H1 (cell line): ENCODE data around the gene APP. TPM values are rescaled to one million over a fixed set of nuclear protein-coding genes. Genes with fewer than 3 reads are reported as not detected.

Experiments used
- CTCF ChIA-PET: fragments of 300-600 bp; sonication (Branson Sonifier 250); formaldehyde crosslinking; loops from one replicate; lab custom pipeline; 2021; ENCODE audit not compliant: partially characterized antibody; lab: Charles Lee
- POLR2A ChIA-PET: fragments of 300-600 bp; sonication (Branson Sonifier 250); formaldehyde crosslinking; loops from one replicate; lab custom pipeline; 2021; ENCODE audit warnings: inconsistent platforms; ENCODE audit not compliant: partially characterized antibody; lab: Charles Lee
- DNase-seq, 2 experiments: peaks; one replicate each; pipeline versions ENCODE4 v3.0.0 to v3.0.0-alpha.2; 2010 to 2022; ENCODE audit warnings: low spot score in 2 of 2, low read depth in 1 of 2, mixed read lengths in 1 of 2
- FAIRE-seq: peaks from 2 replicates; lab custom pipeline; 2011; peaks lifted over from hg19 to GRCh38; lab: Jason Lieb, UNC
- H2AFZ ChIP-seq: 2 replicates; pipeline ENCODE4 v1.8.1; 2012; ENCODE audit warnings: low read length, inconsistent platforms
- H2AK5ac ChIP-seq: 2 replicates; pipeline ENCODE4 v1.6.1; 2013; ENCODE audit warnings: low read depth, low read length
- H2BK120ac ChIP-seq: replicated peaks from 2 replicates; pipeline ENCODE3; 2013; ENCODE audit warnings: low read depth, low read length, inconsistent platforms
- H2BK12ac ChIP-seq: 2 replicates; pipeline ENCODE4 v1.6.1; 2013; ENCODE audit warnings: low read depth, low read length
- H2BK15ac ChIP-seq: 2 replicates; pipeline ENCODE4 v1.6.1; 2013; ENCODE audit warnings: low read length
- H2BK20ac ChIP-seq: 2 replicates; pipeline ENCODE4 v1.6.1; 2013; ENCODE audit warnings: low read length
- H2BK5ac ChIP-seq: 2 replicates; pipeline ENCODE4 v1.6.1; 2013; ENCODE audit warnings: low read depth, low read length
- H3K14ac ChIP-seq: 2 replicates; pipeline ENCODE4 v1.6.1; 2013; ENCODE audit warnings: inconsistent platforms; ENCODE audit not compliant: insufficient read length
- H3K18ac ChIP-seq: 2 replicates; pipeline ENCODE4 v1.6.1; 2013; ENCODE audit warnings: low read length; ENCODE audit errors: extremely low read depth
- H3K23ac ChIP-seq: 2 replicates; pipeline ENCODE4 v1.6.1; 2013; ENCODE audit warnings: inconsistent platforms; ENCODE audit not compliant: insufficient read length
- H3K23me2 ChIP-seq: 2 replicates; pipeline ENCODE4 v1.6.1; 2013; ENCODE audit warnings: low read depth, low read length
- H3K27ac ChIP-seq: 2 replicates; pipeline ENCODE4 v1.6.1; 2011; ENCODE audit warnings: low read depth, low read length, inconsistent platforms
- H3K27me3 ChIP-seq, 4 experiments: replicated peaks in 1 of 4; 1 replicate in 1 of 4; 2 replicates in 3 of 4; pipeline versions ENCODE4 v1.6.1 to v1.8.1; 2011 to 2013; ENCODE audit warnings: low read length in 3 of 4, mild to moderate bottlenecking in 3 of 4, inconsistent platforms in 2 of 4, mixed read lengths in 2 of 4, moderate library complexity in 1 of 4; ENCODE audit not compliant: control insufficient read depth in 3 of 4, insufficient read depth in 3 of 4; ENCODE audit errors: extremely low read depth in 1 of 4
- H3K36me3 ChIP-seq, 4 experiments: 2 replicates each; pipeline versions ENCODE4 v1.6.1 to v1.8.1; 2011 to 2013; ENCODE audit warnings: mild to moderate bottlenecking in 4 of 4, low read length in 3 of 4, moderate library complexity in 2 of 4, control low read depth in 1 of 4, inconsistent platforms in 1 of 4; ENCODE audit not compliant: insufficient read depth in 4 of 4, control insufficient read depth in 2 of 4
- H3K4ac ChIP-seq: replicated peaks from 2 replicates; pipeline ENCODE3; 2013; ENCODE audit warnings: low read length, low read depth, mixed read lengths, inconsistent platforms; ENCODE audit not compliant: insufficient read length
- H3K4me1 ChIP-seq, 4 experiments: replicated peaks in 1 of 4; 1 replicate in 1 of 4; 2 replicates in 3 of 4; pipeline versions ENCODE4 v1.6.1 to v1.8.1; 2011 to 2013; ENCODE audit warnings: low read length in 3 of 4, inconsistent platforms in 2 of 4, mixed read lengths in 1 of 4; ENCODE audit not compliant: insufficient read depth in 4 of 4, control insufficient read depth in 3 of 4
- H3K4me2 ChIP-seq, 2 experiments: 2 replicates each; pipeline versions ENCODE4 v1.6.1 to v1.8.1; 2011 to 2013; ENCODE audit warnings: low read depth in 2 of 2, low read length in 2 of 2, control low read depth in 1 of 2, inconsistent platforms in 1 of 2, mild to moderate bottlenecking in 1 of 2; ENCODE audit not compliant: insufficient read depth in 1 of 2
- H3K4me3 ChIP-seq, 4 experiments: fragments of 200-600, 300-600 bp in 1 of 4; sonication (generic), shearing (Covaris generic), sonication (Bioruptor Twin) in 1 of 4; 2 replicates each; pipeline versions ENCODE4 v1.5.1 to v1.8.1; 2011 to 2016; ENCODE audit warnings: low read length in 4 of 4, low read depth in 3 of 4, control low read depth in 2 of 4, inconsistent platforms in 2 of 4, mild to moderate bottlenecking in 2 of 4, mixed read lengths in 1 of 4, moderate library complexity in 1 of 4; ENCODE audit not compliant: insufficient read depth in 2 of 4; ENCODE audit errors: extremely low read depth in 1 of 4
- H3K56ac ChIP-seq: replicated peaks from 2 replicates; pipeline ENCODE3; 2013; ENCODE audit warnings: low read depth, mild to moderate bottlenecking, mixed read lengths, low read length, inconsistent platforms; ENCODE audit not compliant: insufficient read length
- H3K79me1 ChIP-seq: 2 replicates; pipeline ENCODE4 v1.6.1; 2013; ENCODE audit warnings: low read depth, low read length, control low read depth
- H3K79me2 ChIP-seq, 2 experiments: 2 replicates each; pipeline versions ENCODE4 v1.6.1 to v1.8.1; 2012 to 2013; ENCODE audit warnings: low read length in 2 of 2, mild to moderate bottlenecking in 2 of 2, inconsistent platforms in 1 of 2; ENCODE audit not compliant: insufficient read depth in 2 of 2, control insufficient read depth in 1 of 2
- H3K9ac ChIP-seq, 4 experiments: replicated peaks in 1 of 4; 1 replicate in 1 of 4; 2 replicates in 3 of 4; pipeline versions ENCODE4 v1.6.1 to v1.8.1; 2011 to 2013; ENCODE audit warnings: low read depth in 3 of 4, low read length in 3 of 4, control low read depth in 2 of 4, mild to moderate bottlenecking in 2 of 4, moderate library complexity in 2 of 4, inconsistent platforms in 1 of 4; ENCODE audit errors: extremely low read depth in 1 of 4
- H3K9me3 ChIP-seq, 2 experiments: 2 replicates each; pipeline versions ENCODE4 v1.6.1 to v1.8.1; 2012 to 2013; ENCODE audit warnings: mild to moderate bottlenecking in 2 of 2, moderate library complexity in 2 of 2, control low read depth in 1 of 2, inconsistent platforms in 1 of 2, low read depth in 1 of 2, low read length in 1 of 2, mixed read lengths in 1 of 2; ENCODE audit not compliant: insufficient read depth in 2 of 2
- H4K20me1 ChIP-seq, 2 experiments: replicated peaks in 1 of 2; 2 replicates each; pipeline versions ENCODE3 to v1.8.1; 2011 to 2013; ENCODE audit warnings: inconsistent platforms in 2 of 2, low read length in 2 of 2, mild to moderate bottlenecking in 1 of 2; ENCODE audit not compliant: insufficient read depth in 2 of 2, control insufficient read depth in 1 of 2
- H4K5ac ChIP-seq: 2 replicates; pipeline ENCODE4 v1.6.1; 2013; ENCODE audit warnings: low read length, low read depth, mixed read lengths, inconsistent platforms; ENCODE audit not compliant: insufficient read length
- H4K8ac ChIP-seq: 2 replicates; pipeline ENCODE4 v1.8.0; 2013; ENCODE audit warnings: mild to moderate bottlenecking, moderate library complexity, low read length, inconsistent platforms; ENCODE audit not compliant: insufficient read depth; ENCODE audit errors: extremely low read depth
- H4K91ac ChIP-seq: replicated peaks from 2 replicates; pipeline ENCODE3; 2013; ENCODE audit warnings: low read length, mixed read lengths, inconsistent platforms; ENCODE audit not compliant: insufficient read length
- GABPA ChIP-seq: IDR thresholded peaks from 2 replicates; pipeline ENCODE4 v1.6.1; 2011; ENCODE audit warnings: mild to moderate bottlenecking, low read length, moderate library complexity, borderline replicate concordance; ENCODE audit not compliant: insufficient read depth
- TBP ChIP-seq: IDR thresholded peaks from 2 replicates; pipeline ENCODE4 v1.6.1; 2011; ENCODE audit warnings: low read depth, low read length, improper control_type of control experiment
- WGBS, 2 experiments: shearing (Covaris generic) in 1 of 2; methylation state at CpG; one replicate each; pipeline versions ENCODE4 v1.1.6 to v1.1.7; 2013 to 2015; ENCODE audit warnings: low lambda C conversion rate in 2 of 2, mixed read lengths in 2 of 2, inconsistent platforms in 1 of 2, low coverage in 1 of 2, missing lambda C conversion rate in 1 of 2; ENCODE audit not compliant: insufficient replicate concordance in 2 of 2, insufficient coverage in 1 of 2, insufficient read length in 1 of 2; ENCODE audit errors: extremely low coverage in 1 of 2, missing lambda C conversion rate in 1 of 2; 5-methylcytosine and 5-hydroxymethylcytosine counted together
- polyA plus RNA-seq, 7 experiments: library from polyadenylated mRNA; depleted of rRNA in 3 of 7; stranded (reverse) in 5 of 7; unstranded in 2 of 7; fragments of >200 nt in 5 of 7; fragments of 200-250 nt in 2 of 7; gene quantifications; 1 replicate in 5 of 7; 2 replicates in 1 of 7; 4 replicates in 1 of 7; pipeline versions ENCODE4 v1.2.1 to v1.2.3, GENCODE V29; 2011 to 2013; ENCODE audit warnings: missing spikeins in 2 of 7, mixed read lengths in 2 of 7
- total RNA-seq: library from RNA; stranded (reverse); fragmentation: NEBNext Ultra II Directional; extraction: Animal tissue kit (Norgen Biotek cat#: 25700); gene quantifications from 2 replicates; pipeline ENCODE4 v1.2.1, GENCODE V29; 2021

Gene APP
- total and polyA plus RNA-seq, 2 of the 8 experiments (the other 6 are each of a cell fraction or from before 2014, with no cell fraction given), result 375 to 551 TPM

GRCh38 chr21:25987531-25987930 lies 183.0 kb downstream of the APP start:
- DNase-seq (no peak), FAIRE-seq (no peak)
- Histone ChIP-seq H3K9me3 (no peaks in the 10 kb centered on the region), H3K4me1 (peaks cover 0 to 13% (median 11%) of the 10 kb centered on the region in 4 experiments; a peak in 6 of 7 replicates), H4K91ac (no peak overlapping the region), H4K5ac (no peak overlapping the region), H3K14ac (no peak overlapping the region), H2BK15ac (no peak overlapping the region), H3K79me2 (peaks cover 0 to 9% of the 10 kb centered on the region in 2 experiments; a peak in 1 of 4 replicates), H3K27me3 (no peaks in the 10 kb centered on the region), H3K36me3 (peaks cover 0 to 9% (median 2%) of the 10 kb centered on the region in 4 experiments; a peak in 3 of 8 replicates), H2BK5ac (no peak overlapping the region), H3K9ac (no peak overlapping the region), H2BK12ac (no peak overlapping the region), H2AK5ac (no peak overlapping the region), H3K4ac (no peak overlapping the region), H4K8ac (no peak overlapping the region), H4K20me1 (no peaks in the 10 kb centered on the region), H3K79me1 (no peaks in the 10 kb centered on the region), H3K27ac (no peak overlapping the region), H2AFZ (no peak overlapping the region), H3K18ac (no peak overlapping the region), H3K23ac (no peak overlapping the region), H3K4me2 (no peak overlapping the region), H2BK120ac (no peak overlapping the region), H2BK20ac (no peak overlapping the region), H3K4me3 (no peak overlapping the region), H3K56ac (no peak overlapping the region), H3K23me2 (no peaks in the 10 kb centered on the region)
- 87% methylated on average over 2 of the region's 2 CpGs; no CpG with 5 or more reads in 1 of the 2 experiments for WGBS, 2 experiments
- POLR2A ChIA-PET, result interaction anchor here (1.8 kb wide), 1 partner anchor 92 kb away, joined by 5 read pairs; no protein-coding TSS in a partner anchor
- TF ChIP-seq GABPA (no peak), TBP (no peak)
- CTCF ChIA-PET, result interaction anchor here (0.9 to 1.1 kb wide), 2 partner anchors 20 to 101 kb away, joined by 3 to 4 read pairs; no protein-coding TSS in a partner anchor
